Umbilical cord (tissue), 2 donors: ENCODE measurements around the gene DUSP16. TPM values are rescaled to one million over a fixed set of nuclear protein-coding genes. Genes with fewer than 3 reads are reported as not detected.
"Not testable (repeated sequence)": the region's sequence is repeated elsewhere in the genome, so short reads cannot be mapped to it uniquely, and the experiment has no call there.

Experiments
- DNase-seq: peaks from one replicate; pipeline ENCODE4 v3.0.0-alpha.2; 2015; ENCODE audit warnings: low spot score
- total RNA-seq: library from RNA; depleted of rRNA; stranded (reverse); fragments of >200 nt; gene quantifications from one replicate; pipeline ENCODE4 v1.2.3, GENCODE V29; 2014; ENCODE audit warnings: low replicate concordance; ENCODE audit not compliant: insufficient read depth

Gene DUSP16
- total RNA-seq, 1 donor from 2014 or later = 13.2 TPM

DNA sequence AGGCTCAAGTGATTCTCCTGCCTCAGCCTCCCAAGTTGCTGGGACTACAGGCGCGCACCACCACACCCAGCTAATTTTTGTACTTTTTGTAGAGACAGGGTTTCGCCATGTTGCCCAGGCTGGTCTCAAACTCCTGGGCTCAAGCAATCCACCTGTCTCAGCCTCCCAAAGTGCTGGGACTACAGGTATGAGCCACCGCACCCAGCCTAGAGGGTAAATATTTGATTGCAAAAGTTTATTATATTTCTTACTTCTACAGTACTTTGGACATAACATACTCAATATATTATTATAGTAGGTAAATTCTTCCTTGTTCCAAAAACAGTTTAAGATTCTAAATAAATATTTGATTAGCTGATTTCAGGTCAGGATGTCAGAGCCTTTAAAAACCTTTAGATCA lies 40.0 kb downstream of the DUSP16 start:
- not testable (repeated sequence) for DNase-seq

DNA sequence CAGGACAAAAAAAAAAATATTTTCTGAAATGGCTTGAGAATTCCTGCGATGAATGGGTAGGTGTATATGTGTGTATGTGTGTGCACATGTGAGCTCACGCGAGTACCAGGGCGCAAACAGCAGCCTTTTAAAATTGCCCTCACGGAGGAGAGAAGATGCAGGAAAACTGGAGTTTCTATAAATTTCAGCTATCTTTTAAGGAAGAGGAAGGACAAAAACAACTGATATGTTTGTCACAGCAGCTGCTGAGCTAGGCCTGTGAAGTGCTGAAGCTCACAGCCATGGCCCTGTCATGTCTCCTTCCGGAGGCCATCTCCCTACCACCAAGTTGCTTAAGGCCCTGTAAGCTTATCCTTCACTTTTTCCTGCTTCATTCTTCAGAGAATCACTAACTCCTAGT lies 40.8 kb downstream of the DUSP16 start:
- no peak for DNase-seq

DNA sequence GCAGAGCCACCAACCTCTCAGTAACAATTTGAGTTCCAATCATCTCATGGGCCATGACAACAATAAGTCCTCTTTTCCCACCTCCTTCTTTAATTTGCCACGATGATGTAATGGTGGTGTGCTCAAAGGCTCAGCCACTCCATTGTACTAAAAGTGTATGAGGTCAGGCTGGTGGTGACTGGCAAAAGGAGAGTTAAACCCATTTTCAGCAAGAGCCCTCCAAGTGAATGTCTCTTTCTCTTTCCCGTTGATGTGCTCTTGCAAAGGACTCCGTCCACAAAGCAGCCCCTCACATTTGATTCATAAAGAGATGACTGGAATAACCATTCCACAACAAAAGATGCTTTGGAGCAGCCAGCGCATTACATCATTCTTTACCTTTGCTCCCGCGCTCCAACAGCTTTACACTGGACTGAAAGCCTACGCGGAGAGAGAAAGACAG lies 41.6 kb downstream of the DUSP16 start:
- DNase-seq = no peak

DNA sequence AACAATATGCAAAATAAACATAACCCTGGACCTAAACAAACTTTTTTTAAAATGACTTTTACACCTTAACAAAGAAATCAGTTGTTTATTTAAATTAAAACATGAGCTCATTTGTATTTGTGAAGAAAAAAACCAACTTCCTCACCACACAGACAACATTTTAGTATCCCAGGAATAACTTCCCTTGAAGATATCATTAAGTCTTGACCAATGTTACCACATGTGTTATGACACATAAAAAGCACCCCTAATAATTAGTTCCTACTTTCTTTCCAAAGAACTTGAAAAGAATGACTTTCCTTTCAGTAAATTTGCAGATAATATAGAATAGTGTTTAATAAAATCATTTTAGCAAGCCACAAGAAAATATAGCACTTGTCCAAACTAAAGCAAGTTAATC lies 42.4 kb downstream of the DUSP16 start:
- no peak for DNase-seq

DNA sequence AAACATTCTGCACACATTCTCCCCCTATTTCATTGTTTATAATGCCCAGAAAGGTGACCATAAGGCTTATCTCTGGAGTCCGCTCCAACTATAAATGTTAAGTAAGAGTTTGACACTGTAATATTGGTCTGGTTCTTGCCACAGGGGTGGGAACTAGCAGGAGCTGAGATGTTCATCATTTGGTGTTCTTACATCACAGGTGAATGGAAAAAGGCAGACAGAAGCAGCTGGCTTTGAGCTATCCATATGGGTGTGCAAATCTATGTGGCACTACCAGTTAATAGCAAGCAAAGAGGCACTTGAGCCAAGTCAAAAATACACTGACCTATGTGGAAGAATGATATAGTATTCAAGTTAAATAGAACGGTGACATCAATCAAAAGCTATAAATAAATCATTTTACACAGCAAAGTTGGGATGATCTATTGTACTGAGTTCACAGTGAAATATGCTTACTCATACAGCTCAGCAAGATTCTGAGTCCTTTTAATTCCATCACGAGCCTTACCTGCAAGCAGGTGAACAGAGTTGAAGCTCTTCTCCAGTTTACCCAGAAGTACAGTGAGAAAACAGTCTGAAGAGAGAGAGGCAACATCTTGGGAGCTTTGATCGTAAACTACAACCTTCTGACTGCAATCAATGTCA lies 43.2 kb downstream of the DUSP16 start:
- DNase-seq = no peak

DNA sequence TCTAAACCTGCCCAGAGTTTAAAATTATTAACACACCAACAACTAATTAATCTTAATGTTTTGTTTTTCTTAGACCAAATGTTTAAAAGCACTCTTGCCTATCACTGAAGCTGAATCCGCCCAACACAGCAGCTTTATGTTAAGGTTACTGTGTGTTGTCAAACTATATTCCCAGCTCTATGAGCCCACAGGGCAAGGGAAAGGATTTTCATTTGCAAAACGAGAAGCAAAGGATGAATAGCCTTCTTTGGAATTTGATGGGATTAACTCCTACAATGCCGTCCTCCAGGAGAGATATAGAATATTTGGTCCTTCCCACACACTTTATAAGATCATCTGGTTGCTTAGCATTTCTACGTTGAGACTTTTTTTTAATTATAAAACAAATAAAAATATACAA lies 43.7 kb downstream of the DUSP16 start:
- DNase-seq = no peak

DNA sequence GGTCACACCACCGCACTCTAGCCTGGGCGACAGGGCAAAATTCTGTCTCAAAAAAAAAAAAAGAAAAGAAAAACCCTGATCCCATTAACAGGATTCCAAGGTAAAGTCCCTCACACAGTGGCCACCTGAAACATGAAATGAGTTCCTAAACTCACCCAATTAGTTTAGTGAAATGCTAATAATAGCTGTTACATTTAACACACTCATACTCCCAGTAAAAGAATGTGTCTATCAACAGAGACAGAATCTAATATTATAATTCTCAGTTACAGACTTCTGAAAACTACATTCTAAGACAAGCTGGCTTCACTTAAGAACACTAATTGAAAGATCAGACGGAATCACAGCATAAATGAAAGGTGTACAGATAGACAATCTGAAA lies 44.2 kb downstream of the DUSP16 start:
- DNase-seq = no peak

DNA sequence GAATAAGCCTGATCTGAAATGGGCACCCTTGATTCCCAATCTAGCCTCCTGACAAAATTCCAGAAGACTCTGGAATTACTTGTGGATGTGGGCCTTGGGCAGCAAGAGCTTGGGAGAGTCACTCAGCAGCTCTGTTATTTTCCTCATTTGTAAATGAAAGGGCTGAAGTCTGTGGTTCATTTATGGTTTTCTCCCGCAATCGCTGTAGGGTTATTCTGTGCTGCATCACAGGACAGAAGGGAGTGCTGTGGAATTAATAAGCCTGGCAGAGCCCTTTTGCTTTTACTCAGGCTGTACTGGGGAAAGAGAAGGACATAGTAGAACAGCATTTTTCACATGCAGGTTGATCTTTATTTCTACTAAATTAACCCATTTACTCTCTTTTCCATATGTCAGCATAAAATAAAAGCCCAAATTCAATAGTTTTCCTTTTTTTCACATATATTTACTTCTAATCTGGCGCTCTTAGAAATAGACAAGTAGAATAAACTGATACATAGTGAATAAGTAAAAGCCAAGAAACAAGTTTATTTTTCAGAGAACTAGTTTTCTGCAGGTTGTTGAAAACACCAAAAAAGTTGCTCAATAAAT lies 49.2 kb downstream of the DUSP16 start:
- DNase-seq = no peak

DNA sequence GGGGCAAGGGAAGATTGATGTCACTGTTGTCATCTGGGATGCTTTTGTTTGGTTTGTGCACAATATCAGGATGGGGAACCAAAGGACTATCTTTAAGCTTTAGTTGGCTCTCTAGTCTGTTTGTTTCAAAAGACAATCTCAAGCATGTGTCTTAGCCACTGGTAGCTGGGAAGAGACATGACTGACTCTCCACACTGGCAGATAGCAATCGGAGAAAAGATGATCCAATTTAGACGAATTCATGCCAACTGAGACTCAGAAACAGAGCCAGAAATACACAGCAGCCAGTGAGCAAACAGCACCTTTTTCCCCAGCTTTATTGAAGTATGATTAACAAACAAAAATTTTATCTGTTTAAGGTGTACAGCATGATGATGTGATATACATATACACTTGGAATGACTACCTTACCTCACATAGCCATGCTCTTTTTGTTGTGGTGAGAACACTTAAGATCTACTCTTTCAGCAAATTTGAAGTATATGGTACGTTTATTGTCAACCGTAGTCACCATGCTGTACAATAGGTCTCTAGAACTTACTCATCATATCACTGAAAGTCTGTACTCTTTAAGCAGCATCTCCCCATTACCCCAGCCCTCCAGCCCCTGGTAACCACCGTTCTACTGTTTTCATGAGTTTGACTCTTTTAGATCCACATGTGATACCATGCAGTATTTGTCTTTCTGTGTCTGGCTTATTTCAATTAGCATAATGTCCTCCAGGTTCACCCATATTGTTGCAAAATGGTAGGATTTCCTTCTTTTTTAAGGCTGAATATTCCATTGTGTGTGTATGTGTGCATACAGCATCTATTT lies 50.6 kb downstream of the DUSP16 start:
- no peak for DNase-seq

DNA sequence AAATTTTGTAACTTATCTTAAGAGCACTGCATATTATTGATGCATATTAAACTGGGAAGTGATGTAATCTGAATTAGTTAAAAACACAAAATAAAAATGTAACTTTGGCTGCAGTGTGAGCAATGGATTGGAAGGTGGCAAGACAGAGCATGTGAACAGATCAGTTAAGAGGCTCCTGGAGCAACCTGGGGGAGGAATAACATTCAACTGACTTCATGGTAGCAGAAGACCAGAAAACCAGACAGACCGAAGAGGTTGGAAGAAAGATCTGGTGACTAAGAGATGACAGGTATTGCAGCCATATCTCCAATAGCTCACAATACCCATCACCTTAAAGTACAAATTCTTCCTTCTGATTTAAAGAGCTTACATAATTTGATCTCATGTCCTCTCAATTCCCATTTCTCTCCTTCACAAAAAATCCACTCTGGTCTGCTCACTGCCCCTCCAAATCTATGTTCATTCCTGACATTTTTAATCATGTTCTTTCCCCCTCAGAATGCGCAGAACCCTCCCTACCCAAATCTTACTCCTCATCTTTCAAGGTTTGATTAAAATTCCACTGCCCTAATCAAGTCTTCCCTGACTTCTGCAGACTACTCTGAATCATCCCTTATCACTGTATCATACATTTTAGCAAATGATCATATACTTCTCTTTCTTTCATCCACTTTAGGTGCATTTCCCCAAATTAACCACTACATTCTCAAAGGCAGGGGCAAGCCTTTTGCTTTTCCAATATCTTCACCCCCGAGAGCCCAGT lies 51.5 kb downstream of the DUSP16 start:
- no peak for DNase-seq

DNA sequence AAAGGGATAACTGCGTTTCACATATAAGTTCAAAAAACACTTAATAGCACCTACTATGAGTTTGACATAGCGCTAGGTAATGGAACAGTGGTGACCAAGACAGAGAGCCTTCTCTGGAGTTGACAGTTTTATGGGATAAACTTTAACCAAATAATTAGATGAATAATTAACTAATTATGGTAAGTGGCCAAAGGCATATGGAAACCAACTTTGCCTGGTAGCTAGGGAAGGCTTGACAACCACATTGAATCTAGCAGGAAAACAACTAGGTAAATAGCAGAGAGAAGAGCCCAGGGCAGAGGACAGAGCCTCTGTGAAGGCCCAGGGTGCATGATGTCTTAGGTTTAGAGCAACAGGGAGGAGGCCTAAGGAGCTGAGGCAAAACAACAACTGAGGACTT lies 52.1 kb downstream of the DUSP16 start:
- no peak for DNase-seq

DNA sequence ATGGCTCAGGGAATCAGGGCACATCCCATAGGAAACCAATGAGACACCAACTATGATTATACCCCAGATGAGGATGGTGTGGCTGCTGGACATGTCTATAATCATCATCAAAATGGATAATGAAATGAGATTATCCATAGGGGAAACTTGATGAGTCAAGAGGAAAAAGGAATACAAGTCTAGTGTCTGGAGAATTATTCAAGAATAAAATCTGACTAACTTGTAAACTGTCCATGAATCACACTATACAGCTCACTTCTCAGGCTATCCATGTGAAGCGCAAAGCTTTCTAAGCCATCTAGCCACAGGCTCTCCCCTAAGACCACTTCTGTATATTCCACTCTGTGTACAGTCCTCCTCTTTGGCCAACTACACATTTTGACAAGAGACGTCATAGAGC lies 52.5 kb downstream of the DUSP16 start:
- no peak for DNase-seq

DNA sequence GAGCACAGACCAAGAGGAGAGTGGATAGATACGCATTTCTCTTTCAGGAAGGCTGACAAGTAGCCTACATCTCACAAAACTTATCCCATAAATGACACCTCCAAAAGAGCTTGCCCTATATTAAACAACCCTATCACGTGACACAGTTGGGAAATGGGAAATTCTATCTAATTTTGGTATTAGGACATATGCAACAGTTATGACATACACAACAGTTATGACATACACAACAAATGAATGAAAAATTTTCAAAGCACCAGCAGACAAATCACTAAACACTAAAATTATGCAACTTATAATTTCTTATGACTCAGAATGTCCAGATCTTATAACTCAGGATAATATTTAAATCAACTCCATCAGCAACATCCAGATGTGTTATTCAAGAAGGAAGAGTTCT lies 54.1 kb downstream of the DUSP16 start:
- DNase-seq = no peak

DNA sequence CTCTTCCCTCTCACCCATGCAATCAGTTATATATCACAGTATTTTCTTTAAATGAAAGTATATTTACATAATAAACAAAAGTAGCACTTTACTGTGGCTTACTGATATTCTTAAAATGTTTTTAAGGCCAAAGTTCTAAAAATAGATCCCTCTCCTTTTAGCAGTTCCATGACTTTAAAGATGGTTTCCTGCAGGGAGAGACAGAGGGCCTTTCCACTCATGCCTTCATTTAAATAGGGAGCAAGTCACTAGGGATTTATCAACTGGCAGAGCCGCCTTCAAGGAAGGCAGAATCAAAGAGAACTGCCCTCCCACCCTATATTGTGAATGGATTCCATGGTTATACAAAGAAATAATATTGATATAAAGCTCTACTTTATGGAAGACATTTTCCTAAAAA lies 55.5 kb downstream of the DUSP16 start:
- no peak for DNase-seq

DNA sequence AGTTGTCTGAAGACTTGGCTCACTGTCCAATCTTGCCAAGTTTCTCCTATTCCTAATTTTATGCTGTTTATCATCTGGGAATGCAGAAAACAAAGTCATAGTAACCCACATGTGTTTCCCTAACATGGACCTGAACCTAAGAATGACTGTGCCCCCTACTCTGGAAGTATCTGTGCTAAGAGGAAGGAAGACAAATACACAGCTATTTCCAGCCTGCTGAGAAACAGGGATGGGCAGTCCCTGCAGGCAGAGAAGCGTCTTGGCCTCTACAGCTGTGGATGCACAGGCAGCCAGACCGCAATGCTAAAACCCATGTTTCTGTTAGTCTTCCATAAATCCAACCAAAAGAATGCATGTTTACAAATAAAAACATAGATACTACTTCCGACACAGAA lies 56.2 kb downstream of the DUSP16 start:
- peak; percentile 51 for DNase-seq

DNA sequence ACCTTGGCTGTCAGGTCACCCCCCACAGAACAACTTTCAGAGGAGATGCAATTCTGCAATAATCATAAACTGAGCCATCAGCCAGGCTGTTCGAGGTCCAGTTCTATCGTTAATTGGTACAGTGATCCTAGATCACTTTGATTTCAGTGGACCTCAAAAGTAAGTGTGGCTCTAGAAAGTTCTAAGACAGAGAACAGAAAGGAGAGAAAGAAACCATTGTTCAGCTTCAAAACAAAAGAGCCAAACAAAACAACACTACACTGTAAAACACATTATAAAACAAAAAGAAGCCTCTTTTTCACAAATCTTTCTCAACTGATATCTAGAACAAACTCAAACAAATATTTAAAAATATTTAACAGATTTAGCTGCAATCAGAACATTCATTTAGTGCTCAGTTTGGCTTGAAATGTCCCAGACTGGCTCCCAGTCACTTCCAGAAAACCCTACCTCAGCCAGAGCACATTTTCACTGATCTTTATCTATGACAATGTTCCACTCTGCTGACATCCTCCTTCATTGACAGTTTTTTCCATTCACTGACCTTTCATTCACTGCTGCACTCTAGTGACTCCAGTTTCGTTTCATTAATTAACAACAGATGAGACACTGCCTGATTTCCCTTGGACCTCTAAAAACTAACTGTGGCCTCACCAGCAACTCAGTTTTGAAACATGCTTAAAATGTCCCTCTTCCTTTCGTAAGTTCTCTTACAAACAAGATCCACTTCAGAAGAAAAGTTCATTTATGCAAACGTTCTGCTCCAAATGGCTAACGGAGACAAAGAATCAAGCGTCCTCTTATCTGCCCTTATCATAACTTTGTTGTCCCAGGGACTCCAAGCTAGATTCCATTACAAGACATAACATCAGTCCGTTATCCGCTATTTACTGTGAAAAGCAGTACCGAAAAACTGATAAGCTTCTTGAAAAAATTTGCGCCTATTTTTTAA lies 56.8 kb downstream of the DUSP16 start:
- DNase-seq = peak; percentile 45

DNA sequence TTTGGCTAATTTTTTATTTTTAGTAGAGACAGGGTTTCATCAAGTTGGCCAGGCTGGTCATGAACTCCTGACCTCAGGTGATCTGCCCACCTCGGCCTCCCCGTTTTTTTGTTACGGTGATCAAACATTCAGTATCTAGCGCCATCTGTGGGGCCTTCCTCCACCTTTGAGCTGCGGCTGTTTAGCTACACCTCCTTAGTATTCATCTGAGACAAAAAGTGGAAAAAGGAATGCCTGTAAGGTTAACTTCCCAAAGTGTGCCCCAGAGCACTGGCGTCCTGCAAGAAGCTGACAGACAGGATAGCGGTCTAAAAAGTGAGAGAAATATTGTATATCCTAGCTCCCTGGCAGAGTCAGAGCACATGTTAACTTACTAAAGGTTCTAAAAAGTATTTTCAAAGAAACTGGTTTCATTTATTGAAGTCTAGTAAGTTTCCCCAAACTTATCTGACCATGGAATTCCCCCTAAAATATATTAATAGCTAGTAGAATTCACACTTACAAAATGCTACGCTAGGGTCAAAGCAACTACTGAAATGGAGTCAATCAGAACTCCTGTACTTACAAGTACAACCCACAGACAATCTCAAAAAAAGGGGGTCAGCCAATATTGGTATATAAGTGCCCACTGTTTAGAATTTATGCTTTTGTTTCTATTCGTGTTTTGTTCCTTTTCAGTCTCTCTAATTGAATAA lies 59.1 kb downstream of the DUSP16 start:
- no peak for DNase-seq

DNA sequence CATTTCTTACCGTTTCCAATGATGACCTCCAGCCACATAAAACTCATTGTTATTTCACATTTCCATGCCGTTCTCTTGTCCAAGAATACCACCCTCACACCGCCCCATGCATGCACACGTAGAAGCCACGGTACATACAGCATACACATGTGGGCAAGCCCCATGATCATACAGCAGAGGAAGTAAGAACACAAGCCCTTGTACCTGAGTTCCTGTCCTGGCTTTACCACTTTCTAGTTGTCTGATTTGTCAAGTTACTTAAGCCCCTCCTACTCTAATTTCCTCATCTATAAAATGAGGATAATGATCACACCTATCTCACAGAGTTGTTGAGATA lies 59.9 kb downstream of the DUSP16 start:
- DNase-seq = no peak

DNA sequence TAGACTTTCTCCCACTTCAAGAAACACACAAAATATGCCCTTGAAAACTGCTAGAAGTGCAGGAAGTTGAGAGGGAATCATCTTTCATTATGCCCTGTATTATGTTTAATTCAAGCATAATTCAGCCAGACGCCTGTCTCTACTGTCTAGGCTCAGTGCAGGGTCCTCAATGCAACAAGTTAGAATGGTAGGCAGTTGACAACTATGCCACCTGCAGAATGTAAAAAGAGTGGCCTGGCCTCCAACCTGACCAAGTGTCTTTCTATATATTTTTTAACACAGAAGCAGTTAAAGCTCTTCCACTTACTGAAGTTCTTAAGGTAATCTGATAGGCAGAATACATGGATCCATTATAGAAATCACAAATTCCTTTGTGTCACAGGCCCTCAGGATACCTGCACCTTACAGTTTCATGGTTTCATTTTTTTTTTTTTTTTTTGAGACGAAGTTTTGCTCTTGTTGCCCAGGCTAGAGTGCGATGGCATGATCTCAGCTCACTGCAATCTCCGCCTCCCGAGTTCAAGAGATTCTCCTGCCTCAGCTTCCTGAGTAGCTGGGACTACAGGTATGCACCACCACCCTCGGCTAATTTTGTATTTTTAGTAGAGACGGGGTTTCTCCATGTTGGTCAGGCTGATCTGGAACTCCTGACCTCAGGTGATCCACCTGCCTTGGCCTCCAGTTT lies 60.4 kb downstream of the DUSP16 start:
- not testable (repeated sequence) for DNase-seq

DNA sequence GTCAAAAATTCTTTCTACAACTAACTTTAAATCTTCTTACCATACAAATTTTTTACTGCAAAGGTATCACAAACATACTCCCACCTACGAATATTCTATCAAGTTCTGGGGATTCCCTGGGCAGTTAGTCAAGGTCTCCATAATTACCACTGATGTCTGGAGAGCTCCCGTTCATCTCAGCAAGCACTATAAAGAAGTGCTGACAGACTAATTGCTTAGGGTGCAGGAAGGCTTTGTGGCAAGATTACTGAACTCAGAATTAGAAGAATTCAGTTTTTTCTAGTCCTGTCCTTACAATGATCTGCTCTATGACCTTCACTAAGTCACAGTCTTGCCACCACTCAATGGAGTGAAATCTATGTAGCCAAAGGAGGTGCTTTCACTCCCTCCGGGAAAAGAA lies 61.5 kb downstream of the DUSP16 start:
- no peak for DNase-seq
